GM12864 (cell line): ENCODE data around the gene PIF1.

ENCODE experiments used
- DNase-seq: peaks from one replicate; pipeline ENCODE4 v3.0.0-alpha.2; 2011; ENCODE audit warnings: low read depth
- H3K4me3 ChIP-seq: 2 replicates; pipeline ENCODE4 v1.5.1; 2011; ENCODE audit warnings: mild to moderate bottlenecking, low read depth, low read length, control low read depth
- CTCF ChIP-seq: IDR thresholded peaks from 2 replicates; pipeline ENCODE4 v1.5.1; 2011; ENCODE audit warnings: low read depth, mild to moderate bottlenecking, moderate library complexity, low read length, control low read depth, inconsistent platforms; ENCODE audit errors: missing control alignments

Gene PIF1

GRCh38 chr15:64825431-64826294, at the start of gene PIF1:
Gene PIF1, minus strand, starts transcription at chr15:64825647. Its CDS starts 1,312 bp downstream, at chr15:64824335.
- H3K4me3 ChIP-seq = peak within 1 kb of the TSS; percentile 95
- DNase-seq = peak; percentile 99
- TF ChIP-seq CTCF = no peak

GRCh38 chr15:64870353-64870752, 44.9 kb upstream of the PIF1 start:
- no peak overlapping the region for H3K4me3 ChIP-seq
- no peak for DNase-seq
- no peak for TF ChIP-seq CTCF

- DNase-seq = no peak
- no peak overlapping the region for H3K4me3 ChIP-seq
- no peak for TF ChIP-seq CTCF
These were observed 44.1 kb upstream of the PIF1 start for GRCh38 chr15:64869501-64869900.

GRCh38 chr15:64865998-64866520, 40.6 kb upstream of the PIF1 start:
- no peak for TF ChIP-seq CTCF
- no peak overlapping the region for H3K4me3 ChIP-seq
- DNase-seq = no peak

GRCh38 chr15:64865126-64865997, 39.9 kb upstream of the PIF1 start:
- no peak overlapping the region for H3K4me3 ChIP-seq

GRCh38 chr15:64864068-64864467, 38.6 kb upstream of the PIF1 start:
- DNase-seq = no peak
- no peak for TF ChIP-seq CTCF
- no peak overlapping the region for H3K4me3 ChIP-seq

More at GRCh38 chr15:64865126-64865997, 39.9 kb upstream of the PIF1 start:
- DNase-seq = no peak
- no peak for TF ChIP-seq CTCF
